MM.1S (cell line): ENCODE data around the gene LEO1.

Experiments used
- CTCF ChIP-seq: fragments of 300-600 bp; sonication (generic); IDR thresholded peaks from 2 replicates; pipeline ENCODE4 v1.5.1; 2016; ENCODE audit warnings: antibody characterized with exemption, low read length, mixed read lengths
- EZH2phosphoT487 ChIP-seq: fragments of 300-600 bp; sonication (generic); IDR thresholded peaks from 2 replicates; pipeline ENCODE4 v1.6.1; 2018; ENCODE audit warnings: antibody characterized with exemption, low read length

DNA sequence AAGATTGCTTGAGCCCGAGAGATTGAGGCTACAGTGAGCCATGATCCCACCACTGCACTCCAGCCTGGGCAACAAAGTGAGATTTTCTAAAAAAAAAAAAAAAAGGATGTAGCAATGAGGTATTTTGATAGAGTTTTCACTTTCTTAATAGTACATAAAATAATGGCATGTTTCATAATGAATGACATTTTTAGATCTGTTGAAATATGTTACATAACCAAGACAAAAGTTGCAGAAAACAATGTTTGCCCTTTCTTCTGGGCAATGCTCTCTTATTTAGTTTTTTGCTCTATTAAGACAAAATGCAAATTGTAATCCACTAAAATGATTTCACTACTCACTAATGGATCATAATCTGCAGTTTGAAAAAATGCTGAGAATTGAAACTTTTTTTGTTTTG, 43.0 kb upstream of the LEO1 start:
- TF ChIP-seq CTCF (no peak), EZH2phosphoT487 (no peak)
